ENCODE results near the gene CFAP107.
"Not testable (repeated sequence)": the region's sequence is repeated elsewhere in the genome, so short reads cannot be mapped to it uniquely, and the experiment has no call there.

The CFAP107 gene

GRCh38 chr1:12745992-12746323, at the start of gene CFAP107:
Gene CFAP107, plus strand, starts transcription at chr1:12746200. Its CDS starts 231 bp downstream, at chr1:12746431.
- no peak for DNase-seq

- DNase-seq: no peak
Measured at GRCh38 chr1:12696658-12697057, 49.3 kb upstream of the CFAP107 start.

- DNase-seq: no peak
Measured at GRCh38 chr1:12697397-12697796, 48.6 kb upstream of the CFAP107 start.

- no peak for DNase-seq
Measured at GRCh38 chr1:12703821-12704451, 42.1 kb upstream of the CFAP107 start.

GRCh38 chr1:12706061-12706460, 39.9 kb upstream of the CFAP107 start:
- DNase-seq: no peak

GRCh38 chr1:12708396-12709090, 37.5 kb upstream of the CFAP107 start:
- no peak for DNase-seq

- DNase-seq: no peak
Measured at GRCh38 chr1:12709091-12709491, 36.9 kb upstream of the CFAP107 start.

- DNase-seq: no peak
Measured at GRCh38 chr1:12709696-12710095, 36.3 kb upstream of the CFAP107 start.

- DNase-seq: no peak
Measured at GRCh38 chr1:12711536-12711935, 34.5 kb upstream of the CFAP107 start.

GRCh38 chr1:12712076-12712475, 33.9 kb upstream of the CFAP107 start:
- no peak for DNase-seq

- DNase-seq: no peak
Measured at GRCh38 chr1:12712929-12713328, 33.1 kb upstream of the CFAP107 start.

GRCh38 chr1:12713651-12714050, 32.3 kb upstream of the CFAP107 start:
- not testable (repeated sequence) for DNase-seq

GRCh38 chr1:12714710-12715475, 31.1 kb upstream of the CFAP107 start:
- no peak for DNase-seq

GRCh38 chr1:12715896-12716437, 30.0 kb upstream of the CFAP107 start, which contains the start of gene AADACL3:
Gene AADACL3, plus strand, starts transcription at chr1:12716110. Its CDS starts 67 bp downstream, at chr1:12716177.
- DNase-seq: no peak

GRCh38 chr1:12717301-12717838, 28.6 kb upstream of the CFAP107 start:
- no peak for DNase-seq

- no peak for DNase-seq
Measured at GRCh38 chr1:12722626-12723025, 23.4 kb upstream of the CFAP107 start.

- no peak for DNase-seq
Measured at GRCh38 chr1:12728391-12728790, 17.6 kb upstream of the CFAP107 start.

- no peak for DNase-seq
Measured at GRCh38 chr1:12730156-12730555, 15.8 kb upstream of the CFAP107 start.

- DNase-seq: not testable (repeated sequence)
Measured at GRCh38 chr1:12731084-12731483, 14.9 kb upstream of the CFAP107 start.

GRCh38 chr1:12734651-12735050, 11.3 kb upstream of the CFAP107 start:
- DNase-seq: no peak

- no peak for DNase-seq
Measured at GRCh38 chr1:12738934-12739333, 7.1 kb upstream of the CFAP107 start.

GRCh38 chr1:12739613-12740012, 6.4 kb upstream of the CFAP107 start:
- DNase-seq: no peak

GRCh38 chr1:12741946-12742345, 4.1 kb upstream of the CFAP107 start:
- no peak for DNase-seq
